Measurements from ENCODE around the gene MAN1C1.
A peak's percentile ranks its signal among the peaks of the same experiment; 100 is the strongest.

The MAN1C1 gene

GRCh38 chr1:25744140-25744581 is 127.6 kb downstream of the MAN1C1 start:
- peak; percentile 61 for DNase-seq

DNA sequence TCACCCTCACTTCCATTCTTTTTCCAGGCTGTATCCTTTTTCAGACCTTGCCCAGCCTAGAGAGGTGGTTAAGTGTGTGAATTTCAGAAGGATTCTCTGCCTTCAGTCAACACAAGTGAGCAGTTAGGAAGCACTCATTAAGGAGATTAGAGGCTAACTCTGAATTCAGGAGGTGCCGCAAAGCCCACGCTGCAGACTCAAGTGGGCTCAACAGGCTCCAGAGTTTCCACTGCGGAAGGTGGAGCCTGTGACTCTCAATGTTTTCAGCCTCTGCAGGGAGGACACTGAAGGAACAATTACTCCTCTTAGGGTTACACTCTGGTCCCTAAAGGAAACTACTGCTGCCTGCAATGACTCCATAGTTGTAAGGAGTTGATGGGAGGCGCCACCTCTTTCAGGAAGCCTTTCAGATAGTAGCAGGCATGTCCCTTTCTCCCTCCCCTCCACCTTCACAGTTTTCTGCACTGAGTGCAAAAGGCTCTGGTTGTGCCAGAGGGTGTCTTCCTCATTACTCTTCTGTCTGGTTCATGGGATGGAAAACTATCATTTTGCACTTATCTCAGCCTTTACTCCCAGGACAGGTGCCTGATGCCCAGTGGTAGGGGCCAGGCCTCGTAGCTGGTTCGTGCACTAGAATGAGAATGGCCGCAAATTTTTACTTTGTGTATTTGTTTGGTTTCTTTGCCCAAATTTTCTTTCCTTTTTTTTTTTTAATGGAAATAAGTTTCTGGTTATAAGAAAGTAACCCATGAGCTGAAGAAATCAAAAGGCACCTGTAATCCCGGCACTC is 128.2 kb downstream of the MAN1C1 start:
- no peak for DNase-seq

DNA sequence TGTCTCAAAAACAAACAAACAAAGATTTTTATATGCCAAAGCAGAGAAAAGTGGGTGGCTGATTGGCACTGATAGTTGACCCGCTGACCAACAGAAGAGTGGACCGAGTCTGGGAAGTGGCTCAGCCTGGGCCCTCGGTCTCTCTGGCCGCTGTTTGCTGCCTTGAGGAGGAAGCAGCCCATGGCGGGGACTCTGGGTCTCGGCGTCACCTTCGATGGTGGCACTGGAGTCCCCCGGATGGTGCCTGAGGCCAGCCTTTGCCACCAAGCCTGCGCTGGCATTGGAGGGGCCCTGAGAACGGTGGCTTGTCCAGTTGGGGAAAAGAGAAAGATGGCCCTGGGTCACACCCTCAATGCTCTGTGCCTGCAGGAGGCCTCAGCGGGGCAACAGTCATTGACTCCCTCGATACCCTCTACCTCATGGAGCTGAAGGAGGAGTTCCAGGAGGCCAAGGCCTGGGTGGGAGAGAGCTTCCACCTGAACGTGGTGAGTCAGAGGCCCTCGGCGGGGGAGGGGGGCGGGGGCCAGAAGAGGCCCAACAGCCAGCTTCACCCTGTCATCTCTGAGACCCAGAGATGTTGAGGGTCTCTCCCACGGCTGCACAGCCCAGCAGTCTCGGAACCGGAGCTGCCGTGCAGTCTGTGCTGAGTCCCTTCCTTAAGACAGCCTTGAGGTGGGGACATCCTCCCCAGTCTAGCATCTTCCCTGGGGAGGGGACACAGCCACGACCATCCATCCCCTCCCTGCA is 129.9 kb downstream of the MAN1C1 start:
- no peak for DNase-seq

GRCh38 chr1:25747046-25747719 is 130.6 kb downstream of the MAN1C1 start:
- DNase-seq: no peak

DNA sequence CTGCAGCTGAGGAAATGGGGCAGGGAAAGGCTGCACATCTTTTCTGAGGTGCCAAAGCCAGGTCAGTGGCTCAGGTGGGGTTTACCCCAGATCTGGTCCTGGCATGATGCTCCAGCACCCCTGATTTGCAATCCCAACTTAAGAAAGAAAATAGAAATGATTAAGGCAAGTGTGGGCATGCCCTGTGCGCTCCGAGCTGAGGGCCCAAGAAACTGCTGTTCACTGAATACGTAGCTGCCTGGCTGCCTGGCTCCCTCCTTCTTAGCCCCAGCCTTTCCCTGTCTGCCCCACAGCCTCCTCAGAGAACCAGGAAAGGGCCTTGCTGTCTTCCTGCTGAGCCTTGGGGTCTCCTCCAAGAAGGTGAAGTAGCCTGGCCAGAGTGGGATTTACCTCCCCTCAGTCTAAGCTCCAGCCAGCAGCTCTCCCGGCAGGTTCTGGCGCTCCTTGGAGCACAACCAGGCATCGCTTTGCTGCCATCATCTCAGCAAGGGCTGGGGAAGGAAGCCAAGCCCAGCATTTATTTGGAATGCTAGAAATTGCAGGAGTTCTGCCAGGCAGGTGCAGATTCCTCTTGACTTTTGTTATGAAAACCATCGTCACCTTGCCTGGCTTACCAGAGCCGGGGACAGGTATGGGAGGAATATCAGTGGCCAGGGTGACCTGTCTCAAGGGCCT is 132.1 kb downstream of the MAN1C1 start:
- no peak for DNase-seq

- no peak for DNase-seq
Observed at GRCh38 chr1:25750923-25751605, 134.5 kb downstream of the MAN1C1 start.

- peak; percentile 23 for DNase-seq
Observed at GRCh38 chr1:25754470-25755181, 138.0 kb downstream of the MAN1C1 start.

GRCh38 chr1:25755475-25756125 is 139.0 kb downstream of the MAN1C1 start:
- no peak for DNase-seq

DNA sequence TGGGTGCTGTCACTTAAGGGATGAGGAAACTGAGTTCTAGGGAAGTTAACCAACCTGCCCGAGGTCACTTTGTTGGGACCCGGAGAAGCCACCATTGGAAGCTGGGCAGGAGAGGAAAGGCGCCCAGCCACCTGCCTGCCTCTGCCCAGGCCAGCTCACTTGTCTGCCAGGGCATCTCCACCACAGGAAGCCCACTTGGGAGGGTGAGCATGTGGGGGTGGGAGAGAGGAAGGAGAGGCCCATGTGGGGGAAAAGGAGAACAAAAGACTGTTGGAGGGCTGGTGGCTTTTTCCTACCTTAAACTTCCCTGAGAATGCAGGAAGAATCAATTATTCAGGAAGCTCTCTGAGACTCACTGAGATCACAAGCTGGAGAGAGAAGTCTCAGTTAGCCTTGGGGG is 139.6 kb downstream of the MAN1C1 start:
- no peak for DNase-seq

DNA sequence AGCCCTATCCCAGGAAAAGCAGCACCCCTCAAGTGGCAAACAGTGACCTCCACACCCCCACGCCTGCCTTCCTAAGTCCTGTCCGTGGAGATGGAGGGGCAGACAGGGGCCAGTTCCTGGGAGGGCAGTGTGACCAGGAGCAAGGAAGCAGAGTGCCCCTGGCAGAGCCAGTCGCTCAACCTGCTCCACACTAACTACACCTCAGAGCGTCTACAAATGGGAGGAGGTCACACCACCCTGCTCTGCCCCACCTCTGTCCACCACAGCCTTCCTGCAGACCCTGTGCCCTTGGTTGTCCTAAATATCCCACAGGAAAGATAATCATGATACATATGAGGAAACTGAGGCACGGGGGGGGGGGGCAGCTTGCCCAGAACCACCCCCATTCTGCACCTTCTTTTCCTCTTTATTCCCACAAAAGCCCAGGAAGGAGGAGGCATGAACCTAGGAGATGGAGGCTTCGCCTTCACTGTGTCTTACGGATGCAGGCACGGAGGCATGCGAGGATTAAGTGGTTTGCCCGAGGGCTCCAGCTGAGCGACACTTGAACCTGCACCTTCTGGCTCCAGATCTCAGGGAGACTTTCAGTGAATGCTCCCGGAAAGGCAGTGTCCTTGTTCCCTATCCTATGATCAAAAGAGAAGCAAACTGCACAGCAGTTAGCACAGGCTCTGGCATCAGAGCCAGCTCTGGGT is 140.7 kb downstream of the MAN1C1 start:
- peak; percentile 38 for DNase-seq

DNA sequence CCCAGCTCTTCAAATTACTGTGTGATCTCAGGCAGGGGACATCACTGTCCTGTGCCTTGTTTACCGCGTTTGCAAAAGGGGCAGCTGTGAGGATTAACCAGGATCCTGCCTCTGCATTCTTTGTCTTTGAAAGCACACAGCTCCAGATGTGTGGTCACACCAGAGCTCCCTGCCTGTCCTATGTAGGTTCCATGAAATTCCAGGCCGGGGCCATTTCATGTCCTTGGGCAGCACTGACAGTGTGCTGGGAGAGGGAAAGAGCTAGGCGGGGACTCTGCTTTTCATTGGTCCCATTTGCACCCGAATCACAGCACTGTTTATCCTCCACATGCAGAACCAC is 141.2 kb downstream of the MAN1C1 start:
- no peak for DNase-seq

DNA sequence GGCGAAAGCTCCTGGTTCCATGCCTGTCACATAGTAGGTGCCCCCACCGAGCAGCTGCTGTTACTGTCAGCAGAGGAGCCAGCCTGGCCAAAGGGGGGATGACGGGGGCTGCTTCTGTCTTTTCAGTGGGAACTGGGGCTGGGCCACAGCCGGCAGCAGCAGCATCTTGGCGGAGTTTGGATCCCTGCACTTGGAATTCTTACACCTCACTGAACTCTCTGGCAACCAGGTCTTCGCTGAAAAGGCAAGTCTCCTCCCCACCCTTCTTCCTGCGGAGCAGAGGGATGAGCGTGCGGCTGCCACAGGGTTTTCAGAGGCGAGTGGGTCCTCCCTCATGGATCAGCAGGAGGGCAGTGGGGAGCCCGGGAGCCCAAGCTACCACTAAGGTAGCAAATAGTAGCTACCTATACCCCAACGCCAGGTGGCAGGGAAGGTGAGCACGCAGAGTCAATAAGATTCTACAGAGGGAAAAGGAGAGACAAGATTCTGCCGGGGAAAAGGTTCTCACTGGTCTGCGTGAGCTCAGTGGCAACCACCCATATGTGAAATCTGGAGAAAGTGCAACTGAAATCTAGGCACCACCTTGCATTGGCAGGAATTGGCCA is 142.0 kb downstream of the MAN1C1 start:
- DNase-seq: peak; percentile 48

DNA sequence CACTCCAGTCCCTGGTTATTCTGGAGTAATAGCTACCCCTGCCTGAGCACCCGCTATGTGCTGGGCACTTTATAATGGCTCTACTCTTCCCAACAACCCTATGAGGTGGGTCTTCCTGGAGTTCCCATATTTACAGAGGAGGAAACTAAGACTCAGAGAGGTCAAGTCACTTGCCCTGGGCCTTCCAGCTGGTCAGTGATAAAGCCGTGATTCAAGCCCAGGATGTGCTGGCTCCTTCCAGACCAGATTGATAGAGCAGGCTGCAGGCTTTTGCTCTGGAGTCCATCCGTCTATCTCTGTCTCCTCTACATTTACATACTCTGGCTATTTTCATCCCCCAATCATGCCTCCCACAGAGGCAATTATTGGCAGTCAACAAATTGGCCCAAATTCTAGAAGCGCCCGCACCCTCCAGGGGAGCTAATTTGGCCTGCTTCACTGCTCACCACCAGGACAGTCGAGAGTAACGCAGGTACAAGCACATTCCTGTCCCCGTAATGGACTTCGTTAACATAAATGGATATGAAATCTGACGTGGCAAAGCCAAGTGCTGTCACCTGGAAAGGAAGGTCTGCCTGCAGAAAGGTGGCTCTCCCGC is 143.6 kb downstream of the MAN1C1 start:
- no peak for DNase-seq

- DNase-seq: peak; percentile 31
Observed at GRCh38 chr1:25760871-25761270, 144.3 kb downstream of the MAN1C1 start.

DNA sequence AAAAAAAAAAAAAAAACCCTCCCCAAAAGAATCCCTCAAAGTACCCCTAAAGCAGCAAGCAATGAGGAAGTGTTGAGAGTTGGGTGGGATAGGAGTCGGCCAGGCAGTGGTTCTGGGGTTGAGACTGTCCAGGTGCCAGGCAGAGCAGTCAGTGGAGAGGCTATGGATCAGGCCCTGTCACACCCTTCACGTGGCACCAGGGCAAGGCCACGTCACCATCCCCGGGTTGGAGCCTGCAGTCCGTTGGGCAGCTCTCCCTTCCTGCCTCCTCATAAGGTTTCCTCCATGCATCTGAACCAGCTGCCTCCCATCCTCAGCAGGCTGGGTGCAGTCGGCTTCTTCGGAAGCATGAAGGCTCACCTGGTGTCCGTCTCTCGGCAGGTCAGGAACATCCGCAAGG is 146.9 kb downstream of the MAN1C1 start:
- DNase-seq: no peak

DNA sequence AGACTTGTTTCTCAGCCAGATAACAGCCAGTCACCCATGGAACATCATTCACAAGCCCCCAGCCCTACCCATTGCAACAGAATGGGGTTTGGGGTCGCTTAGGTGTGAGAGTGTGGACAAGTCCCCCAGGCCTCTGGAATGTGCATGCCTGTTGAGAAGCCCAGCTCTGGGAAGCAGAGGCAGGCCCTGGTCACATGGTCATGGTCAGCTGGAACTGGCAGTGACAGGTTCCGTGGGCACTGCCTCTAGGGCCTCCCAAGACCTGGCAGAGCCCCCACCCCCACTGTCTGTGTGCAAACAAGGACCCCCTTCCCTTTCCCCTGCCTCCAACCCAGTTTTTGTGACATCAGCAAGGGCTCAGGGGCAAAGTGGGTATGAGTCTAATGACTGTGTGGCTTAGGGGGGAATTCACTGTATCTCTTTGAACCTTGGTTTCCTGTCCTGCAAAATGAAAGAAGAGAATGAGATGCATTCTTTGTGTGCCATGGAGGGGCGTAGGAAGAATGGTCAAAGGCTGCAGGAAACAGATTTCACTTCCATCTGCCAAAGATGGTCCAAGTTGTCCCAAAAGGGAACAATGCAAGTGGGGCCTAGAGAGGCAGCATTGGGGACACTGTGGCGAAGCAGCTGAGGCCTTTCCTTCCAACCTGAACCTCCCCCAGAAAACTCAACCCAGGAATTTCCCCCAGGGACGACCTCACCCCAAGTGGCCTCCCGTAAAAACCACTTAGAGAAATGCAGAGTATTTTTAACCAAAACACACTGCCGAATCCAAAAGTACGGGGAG is 148.7 kb downstream of the MAN1C1 start:
- DNase-seq: peak; percentile 22

DNA sequence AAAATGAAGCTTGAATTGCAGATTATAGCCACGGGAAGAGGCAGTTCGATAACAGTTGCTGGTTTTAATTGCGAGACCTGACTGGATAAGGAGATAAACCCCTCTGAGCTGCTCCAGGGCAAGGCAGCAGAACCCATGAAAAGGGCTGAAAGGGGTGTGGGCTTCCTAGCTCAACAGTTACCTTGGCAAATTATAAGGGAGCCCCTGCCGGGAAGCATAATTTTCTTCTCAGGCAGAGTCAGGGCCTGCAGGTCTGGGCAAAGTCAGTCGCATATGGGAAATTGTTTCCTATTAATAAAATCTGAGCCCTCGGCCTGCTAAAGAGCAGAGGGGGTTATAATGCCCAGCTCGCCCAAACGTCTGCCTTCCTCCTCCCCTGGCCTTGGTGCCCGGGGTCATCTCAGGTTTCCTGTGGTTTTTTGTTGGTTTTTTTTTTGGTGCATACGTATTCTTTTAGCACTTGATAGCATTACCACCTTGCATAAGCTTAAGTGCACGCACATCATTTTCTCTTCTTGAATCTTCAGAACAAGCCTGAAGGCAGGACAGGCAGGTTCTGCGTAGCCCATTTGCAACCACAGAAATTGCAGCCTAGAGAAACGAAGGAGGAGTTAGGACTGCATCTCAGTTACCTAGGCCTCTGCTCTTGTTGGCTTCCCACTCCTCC is 149.5 kb downstream of the MAN1C1 start:
- DNase-seq: peak; percentile 35

GRCh38 chr1:25766721-25767436 is 150.3 kb downstream of the MAN1C1 start:
- no peak for DNase-seq
